Left lung (tissue), 10 donors: ENCODE results near the gene IVD. TPM values are rescaled to one million over a fixed set of nuclear protein-coding genes. Genes with fewer than 3 reads are reported as not detected.
"Not testable (repeated sequence)": the region's sequence is repeated elsewhere in the genome, so short reads cannot be mapped to it uniquely, and the experiment has no call there.

Experiments
- ATAC-seq: fragments of 200-7000 bp; cut with Tn5 transposase; one replicate; pipeline ENCODE4 v1.9.1; 2020; ENCODE audit warnings: moderate library complexity
- DNase-seq, 4 donors: peaks; one replicate each; pipeline ENCODE4 v3.0.0-alpha.2; 2013 to 2020
- H3K27ac ChIP-seq, 2 donors: fragments of 200-600 bp; sonication (generic) in 1 of 2; one replicate each; pipeline versions ENCODE4 v1.5.0 to v1.8.0; 2020 to 2021
- H3K27me3 ChIP-seq, 2 donors: fragments of 200-600 bp; sonication (generic) in 1 of 2; one replicate each; pipeline versions ENCODE4 v1.5.0 to v1.8.0; 2020 to 2021
- H3K36me3 ChIP-seq, 2 donors: fragments of 200-600 bp; sonication (generic) in 1 of 2; one replicate each; pipeline versions ENCODE4 v1.5.0 to v1.8.0; 2020 to 2021
- H3K4me1 ChIP-seq, 2 donors: fragments of 200-600 bp; one replicate each; pipeline ENCODE4 v1.8.0; 2021
- H3K4me3 ChIP-seq, 2 donors: fragments of 200-600 bp; sonication (generic) in 1 of 2; one replicate each; pipeline versions ENCODE4 v1.5.0 to v1.8.0; 2020 to 2021; ENCODE audit warnings: mild to moderate bottlenecking in 1 of 2
- H3K9me3 ChIP-seq, 2 donors: fragments of 200-600 bp; sonication (generic) in 1 of 2; one replicate each; pipeline versions ENCODE4 v1.5.0 to v1.8.0; 2020 to 2021
- CTCF ChIP-seq, 2 donors: fragments of 200-600 bp; sonication (generic) in 1 of 2; IDR thresholded peaks; one replicate each; pipeline versions ENCODE4 v1.5.0 to v1.8.0; 2021; ENCODE audit warnings: antibody characterized with exemption in 2 of 2
- intact Hi-C, 2 donors: fragments of 100-400 bp; cut with DNase I; formaldehyde crosslinking; loops; one replicate each; pipeline versions ENCODE4 v1.11.2 to v1.14.2; 2022
- polyA plus RNA-seq, 6 donors: library from polyadenylated mRNA; unstranded; fragments of 120-200 nt; gene quantifications; one replicate each; pipeline ENCODE4 v1.2.1, GENCODE V29; 2013; ENCODE audit not compliant: insufficient read length in 6 of 6
- total RNA-seq, 2 donors: library from RNA; stranded (reverse); fragmentation: NEBNext Ultra II Directional; extraction: Animal tissue kit (Norgen Biotek cat#: 25700); gene quantifications; one replicate each; pipeline ENCODE4 v1.2.1, GENCODE V29; 2021
- donor health status: DM: no; HTN: yes; CAD: no.
- donor health status: DM: no; HTN: no; CAD: no.

IVD gene
- total and polyA plus RNA-seq, 8 donors: 61.9 to 132 (median 111) TPM

GRCh38 chr15:40452296-40453090 is 46.9 kb downstream of the IVD start:
- H3K9me3 ChIP-seq: no peaks in the 10 kb centered on the region
- intact Hi-C loops: no loop called here
- no peak overlapping the region for H3K4me3 ChIP-seq
- peaks cover 19 to 58% of the 10 kb centered on the region in 2 donors for H3K4me1 ChIP-seq
- H3K27me3 ChIP-seq: no peaks in the 10 kb centered on the region
- no peak for TF ChIP-seq CTCF (IDR thresholded peaks at IDR 0.05)
- no peak overlapping the region for H3K27ac ChIP-seq
- no peak for ATAC-seq
- no peak for DNase-seq
- no peaks in the 10 kb centered on the region for H3K36me3 ChIP-seq

- H3K27me3 ChIP-seq, H3K36me3 ChIP-seq, DNase-seq, ATAC-seq, H3K9me3 ChIP-seq, H3K27ac ChIP-seq, intact Hi-C loops, H3K4me3 ChIP-seq: not testable (repeated sequence)
- peaks cover 19 to 58% of the 10 kb centered on the region in 2 donors for H3K4me1 ChIP-seq
These were observed 48.3 kb downstream of the IVD start for GRCh38 chr15:40453941-40454340.

GRCh38 chr15:40454904-40455391 is 49.4 kb downstream of the IVD start:
- no peak for TF ChIP-seq CTCF (IDR thresholded peaks at IDR 0.05)
- DNase-seq (no peak), ATAC-seq (peak; percentile 8)
- H3K9me3 ChIP-seq: no peaks in the 10 kb centered on the region
- H3K36me3 ChIP-seq: peaks cover 0 to 18% of the 10 kb centered on the region in 2 donors
- H3K4me1 ChIP-seq: peaks cover 19 to 58% of the 10 kb centered on the region in 2 donors
- peak overlapping the region in 1 of 2 donors; percentile 3 for H3K27ac ChIP-seq
- intact Hi-C loops: no loop called here
- H3K4me3 ChIP-seq: no peak overlapping the region
- no peaks in the 10 kb centered on the region for H3K27me3 ChIP-seq

DNA sequence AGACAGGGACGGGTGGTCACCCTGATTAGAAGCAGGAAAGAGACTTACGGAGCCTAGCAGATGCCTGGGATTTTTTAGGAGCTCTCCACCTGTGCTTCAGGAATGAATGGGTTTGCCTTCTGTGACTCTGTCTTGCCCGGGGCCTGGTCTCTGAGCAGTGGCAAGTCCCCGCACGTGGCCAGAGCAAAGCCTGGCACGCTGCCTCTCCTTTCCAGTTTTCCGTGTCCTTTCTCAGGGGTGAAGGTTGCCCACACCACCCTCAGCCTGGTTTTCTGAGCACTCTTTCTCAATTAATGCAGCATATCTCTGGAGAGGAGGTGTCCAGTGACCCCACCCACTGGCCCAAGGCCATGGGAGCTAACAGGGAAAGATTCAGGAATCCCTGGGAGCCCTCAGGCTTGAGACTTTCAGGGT is 50.7 kb downstream of the IVD start:
- intact Hi-C loops: no loop called here
- TF ChIP-seq CTCF (IDR thresholded peaks at IDR 0.05): no peak
- H3K27ac ChIP-seq: no peak overlapping the region
- H3K4me1 ChIP-seq: peaks cover 19 to 56% of the 10 kb centered on the region in 2 donors
- no peak overlapping the region for H3K4me3 ChIP-seq
- H3K27me3 ChIP-seq: no peaks in the 10 kb centered on the region
- no peaks in the 10 kb centered on the region for H3K9me3 ChIP-seq
- peaks cover 0 to 27% of the 10 kb centered on the region in 2 donors for H3K36me3 ChIP-seq
- DNase-seq (peak in 1 of 4 donors; percentile 53), ATAC-seq (peak; percentile 70)

DNA sequence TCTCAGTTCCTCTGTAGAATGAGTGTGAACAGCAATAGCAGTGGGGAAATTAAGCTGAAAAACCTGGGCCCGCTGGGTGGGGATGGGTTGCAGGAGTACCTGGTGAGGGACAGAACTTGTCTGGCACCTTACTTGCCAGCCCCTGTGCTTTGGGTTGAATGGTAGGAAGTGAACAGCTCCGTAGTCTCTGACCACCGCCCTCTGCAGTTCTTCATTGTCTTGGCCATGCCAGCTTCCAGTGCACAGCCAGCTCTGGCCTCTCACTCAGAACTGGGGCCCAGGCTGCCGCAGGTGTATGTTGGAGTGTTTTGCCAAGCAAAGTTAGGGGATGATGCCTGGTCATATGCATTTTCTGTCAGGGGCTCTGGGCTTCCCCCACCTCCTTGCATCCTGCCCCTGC is 51.1 kb downstream of the IVD start:
- intact Hi-C loops: no loop called here
- Histone ChIP-seq H3K36me3 (peaks cover 0 to 30% of the 10 kb centered on the region in 2 donors), H3K27me3 (no peaks in the 10 kb centered on the region), H3K4me1 (peaks cover 19 to 51% of the 10 kb centered on the region in 2 donors), H3K9me3 (no peaks in the 10 kb centered on the region), H3K4me3 (no peak overlapping the region), H3K27ac (no peak overlapping the region)
- DNase-seq: no peak
- peak; percentile 11 for ATAC-seq
- no peak for TF ChIP-seq CTCF (IDR thresholded peaks at IDR 0.05)
